Caco-2 (cell line): ENCODE results near the gene CDH13. TPM values are rescaled to one million over a fixed set of nuclear protein-coding genes. Genes with fewer than 3 reads are reported as not detected.

ENCODE experiments used
- BruUV-seq: library from RNA; stranded (reverse); fragments of 400-500 nt; replicated peaks from 2 replicates; lab custom pipeline; 2021; lab: Mats Ljungman, UMichigan
- CTCF ChIA-PET: fragments of 300-600 bp; sonication (Branson Sonifier 250); formaldehyde crosslinking; loops from one replicate; lab custom pipeline; 2022; ENCODE audit warnings: antibody characterized with exemption; lab: Charles Lee
- POLR2A ChIA-PET: fragments of 300-600 bp; sonication (Branson Sonifier 250); formaldehyde crosslinking; loops from one replicate; lab custom pipeline; 2022; ENCODE audit warnings: antibody characterized with exemption; lab: Charles Lee
- DNase-seq, 2 experiments: peaks; one replicate each; pipeline versions ENCODE4 v3.0.0 to v3.0.0-alpha.2; 2020 to 2022
- H3K27me3 ChIP-seq: replicated peaks from 2 replicates; pipeline ENCODE4 v1.6.0; 2011; ENCODE audit warnings: low read length; ENCODE audit not compliant: control insufficient read depth, insufficient read depth
- H3K36me3 ChIP-seq: 2 replicates; pipeline ENCODE4 v1.5.1; 2011; ENCODE audit warnings: low read length; ENCODE audit not compliant: control insufficient read depth, insufficient read depth
- H3K4me1 ChIP-seq: fragments of 250-450 bp; sonication (Bioruptor Pico); 2 replicates; pipeline ENCODE4 v1.5.1; 2020; ENCODE audit warnings: mild to moderate bottlenecking
- H3K4me3 ChIP-seq: 2 replicates; pipeline ENCODE4 v1.5.1; 2011; ENCODE audit warnings: low read depth, mild to moderate bottlenecking, control low read depth, low read length
- H3K9me3 ChIP-seq: fragments of 250-450 bp; sonication (Bioruptor Pico); 2 replicates; pipeline ENCODE4 v1.5.1; 2020; ENCODE audit warnings: mild to moderate bottlenecking, moderate library complexity
- H3K27ac Mint-ChIP-seq: one replicate; pipeline ENCODE4 v1.8.0; 2022; ENCODE audit warnings: mixed read lengths; ENCODE audit not compliant: unreplicated experiment
- H3K27me3 Mint-ChIP-seq: one replicate; pipeline ENCODE4 v1.8.0; 2022; ENCODE audit warnings: mixed read lengths; ENCODE audit not compliant: insufficient read depth, unreplicated experiment
- H3K36me3 Mint-ChIP-seq: one replicate; pipeline ENCODE4 v1.8.0; 2022; ENCODE audit warnings: mild to moderate bottlenecking, mixed read lengths; ENCODE audit not compliant: insufficient read depth, unreplicated experiment
- H3K4me1 Mint-ChIP-seq: one replicate; pipeline ENCODE4 v1.8.0; 2022; ENCODE audit warnings: low read depth, mixed read lengths; ENCODE audit not compliant: unreplicated experiment
- H3K4me3 Mint-ChIP-seq: one replicate; pipeline ENCODE4 v1.8.0; 2022; ENCODE audit warnings: mild to moderate bottlenecking, moderate library complexity, mixed read lengths; ENCODE audit not compliant: unreplicated experiment
- H3K9me3 Mint-ChIP-seq: one replicate; pipeline ENCODE4 v1.8.0; 2022; ENCODE audit warnings: mixed read lengths; ENCODE audit not compliant: unreplicated experiment
- CTCF ChIP-seq, 2 experiments: fragments of 200-600 bp in 1 of 2; IDR thresholded peaks; 1 replicate in 1 of 2; 2 replicates in 1 of 2; pipeline versions ENCODE4 v1.5.1 to v1.8.0; 2011 to 2022; ENCODE audit warnings: antibody characterized with exemption in 1 of 2, control low read depth in 1 of 2, inconsistent platforms in 1 of 2, low read depth in 1 of 2, low read length in 1 of 2, mild to moderate bottlenecking in 1 of 2, moderate library complexity in 1 of 2; ENCODE audit not compliant: insufficient read depth in 1 of 2, severe bottlenecking in 1 of 2, unreplicated experiment in 1 of 2
- intact Hi-C: fragments of 100-400 bp; cut with micrococcal nuclease; formaldehyde crosslinking; loops from one replicate; pipeline ENCODE4 v1.10.0; 2022; ENCODE audit not compliant: unreplicated experiment
- total RNA-seq: library from RNA; stranded (reverse); gene quantifications from 2 replicates; pipeline ENCODE4 v1.2.3, GENCODE V29; 2022

The CDH13 gene
- total RNA-seq, 1 experiment from 2014 or later: 2.2 TPM

- intact Hi-C loops: no loop called here
- peaks cover 30% of the 10 kb centered on the region for H3K27me3 Mint-ChIP-seq
- H3K9me3 ChIP-seq: no peaks in the 10 kb centered on the region
- no peak overlapping the region for H3K4me3 ChIP-seq
- no peak overlapping the region for H3K4me3 Mint-ChIP-seq
- CTCF ChIA-PET: no interaction called here
- TF ChIP-seq CTCF (IDR thresholded peaks at IDR 0.05; ENCODE audit: insufficient read depth in 1 of 2, low read depth in 1 of 2, low read length in 1 of 2, severe bottlenecking in 1 of 2, unreplicated experiment in 1 of 2): no peak
- H3K4me1 Mint-ChIP-seq: no peaks in the 10 kb centered on the region
- no peaks in the 10 kb centered on the region for H3K36me3 Mint-ChIP-seq
- no peak overlapping the region for H3K27ac Mint-ChIP-seq
- no peaks in the 10 kb centered on the region for H3K9me3 Mint-ChIP-seq
- POLR2A ChIA-PET: no interaction called here
- H3K4me1 ChIP-seq: no peaks in the 10 kb centered on the region
- BruUV-seq: no TSS peak
- DNase-seq: no peak
- no peaks in the 10 kb centered on the region; the same call in 1 of the 2 replicates for H3K27me3 ChIP-seq
- H3K36me3 ChIP-seq: no peaks in the 10 kb centered on the region
These were observed 600.6 kb downstream of the CDH13 start for GRCh38 chr16:83227336-83227735.

- no peaks in the 10 kb centered on the region for H3K9me3 Mint-ChIP-seq
- no peaks in the 10 kb centered on the region for H3K9me3 ChIP-seq
- no peaks in the 10 kb centered on the region for H3K36me3 ChIP-seq
- ChIA-PET POLR2A (no interaction called here), CTCF (no interaction called here)
- no TSS peak for BruUV-seq
- no peak overlapping the region for H3K4me3 Mint-ChIP-seq
- peaks cover 20% of the 10 kb centered on the region for H3K27me3 Mint-ChIP-seq
- H3K27ac Mint-ChIP-seq: no peak overlapping the region
- no peak overlapping the region for H3K4me3 ChIP-seq
- no peaks in the 10 kb centered on the region for H3K4me1 Mint-ChIP-seq
- intact Hi-C loops: no loop called here
- no peak for DNase-seq
- H3K27me3 ChIP-seq: no peaks in the 10 kb centered on the region; the same call in 1 of the 2 replicates
- no peaks in the 10 kb centered on the region for H3K36me3 Mint-ChIP-seq
- no peak for TF ChIP-seq CTCF (IDR thresholded peaks at IDR 0.05; ENCODE audit: insufficient read depth in 1 of 2, low read depth in 1 of 2, low read length in 1 of 2, severe bottlenecking in 1 of 2, unreplicated experiment in 1 of 2)
- H3K4me1 ChIP-seq: no peaks in the 10 kb centered on the region
These were observed 605.0 kb downstream of the CDH13 start for GRCh38 chr16:83231729-83232128.

- intact Hi-C loops: no loop called here
- Histone ChIP-seq H3K4me1 (no peaks in the 10 kb centered on the region), H3K36me3 (no peaks in the 10 kb centered on the region), H3K4me3 (no peak overlapping the region), H3K27me3 (no peaks in the 10 kb centered on the region; the same call in none of the 2 replicates), H3K9me3 (no peaks in the 10 kb centered on the region)
- ChIA-PET POLR2A (no interaction called here), CTCF (no interaction called here)
- H3K36me3 Mint-ChIP-seq: no peaks in the 10 kb centered on the region
- H3K4me3 Mint-ChIP-seq: no peak overlapping the region
- peaks cover 22% of the 10 kb centered on the region for H3K27me3 Mint-ChIP-seq
- H3K4me1 Mint-ChIP-seq: no peaks in the 10 kb centered on the region
- BruUV-seq: no TSS peak
- no peak for TF ChIP-seq CTCF (IDR thresholded peaks at IDR 0.05; ENCODE audit: insufficient read depth in 1 of 2, low read depth in 1 of 2, low read length in 1 of 2, severe bottlenecking in 1 of 2, unreplicated experiment in 1 of 2)
- no peak for DNase-seq
- H3K9me3 Mint-ChIP-seq: no peaks in the 10 kb centered on the region
- H3K27ac Mint-ChIP-seq: no peak overlapping the region
These were observed 606.4 kb downstream of the CDH13 start for GRCh38 chr16:83233153-83233552.
